Limb (tissue), 2 donors: ENCODE results near the gene MYO9A.
"Not testable (repeated sequence)": the region's sequence is repeated elsewhere in the genome, so short reads cannot be mapped to it uniquely, and the experiment has no call there.

Source experiments
- DNase-seq, 2 donors: peaks; one replicate each; pipeline ENCODE4 v3.0.0-alpha.2; 2016; ENCODE audit errors: extremely low spot score in 2 of 2

Gene MYO9A

DNA sequence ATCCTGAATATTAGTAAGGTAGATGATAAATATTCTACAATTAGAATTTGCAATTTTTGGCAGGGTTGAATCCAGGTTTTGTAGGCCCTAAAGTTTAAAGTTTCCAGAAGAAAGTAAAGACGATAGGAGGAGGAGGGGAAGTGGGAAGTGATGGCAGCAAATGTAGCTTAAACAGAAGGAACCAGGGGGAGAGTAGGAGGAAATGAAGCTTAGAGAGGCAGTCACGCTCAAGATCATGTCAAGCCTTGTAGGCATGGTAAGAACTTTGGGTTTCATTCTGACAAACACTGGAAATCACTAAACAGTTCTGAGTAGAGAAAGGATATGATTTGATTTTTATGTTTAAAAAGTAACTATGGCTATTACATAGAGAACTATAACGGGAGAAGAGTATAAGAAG is 243.7 kb downstream of the MYO9A start:
- DNase-seq: no peak

DNA sequence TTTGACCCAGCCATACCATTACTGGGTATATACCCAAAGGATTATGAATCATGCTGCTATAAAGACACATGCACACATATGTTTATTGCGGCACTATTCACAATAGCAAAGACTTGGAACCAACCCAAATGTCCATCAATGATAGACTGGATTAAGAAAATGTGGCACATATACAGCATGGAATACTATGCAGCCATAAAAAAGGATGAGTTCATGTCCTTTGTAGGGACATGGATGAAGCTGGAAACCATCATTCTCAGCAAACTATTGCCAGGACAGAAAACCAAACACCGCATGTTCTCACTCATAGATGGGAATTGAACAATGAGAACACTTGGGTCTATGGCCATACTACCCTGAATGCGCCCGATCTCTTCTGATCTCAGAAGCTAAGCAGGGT is 259.7 kb downstream of the MYO9A start:
- DNase-seq: not testable (repeated sequence)

DNA sequence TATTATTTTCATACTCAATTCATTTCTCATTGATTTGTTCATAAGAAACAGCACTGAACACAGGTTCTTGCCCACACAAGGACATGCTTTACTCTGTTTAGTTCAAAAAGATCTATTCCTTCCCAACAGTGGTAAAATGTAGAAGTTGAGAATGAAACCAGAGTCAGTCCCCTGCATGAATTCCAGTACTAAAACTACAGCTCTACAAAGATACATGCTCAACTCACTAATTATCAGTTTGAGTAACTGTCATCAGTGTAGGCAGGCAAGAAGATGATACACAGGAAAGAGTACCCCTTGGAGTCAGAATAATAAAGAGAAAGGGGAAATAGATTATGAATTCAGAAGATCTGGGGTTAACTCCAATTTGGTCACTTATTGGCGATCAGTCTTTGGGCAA is 264.4 kb downstream of the MYO9A start:
- no peak for DNase-seq

DNA sequence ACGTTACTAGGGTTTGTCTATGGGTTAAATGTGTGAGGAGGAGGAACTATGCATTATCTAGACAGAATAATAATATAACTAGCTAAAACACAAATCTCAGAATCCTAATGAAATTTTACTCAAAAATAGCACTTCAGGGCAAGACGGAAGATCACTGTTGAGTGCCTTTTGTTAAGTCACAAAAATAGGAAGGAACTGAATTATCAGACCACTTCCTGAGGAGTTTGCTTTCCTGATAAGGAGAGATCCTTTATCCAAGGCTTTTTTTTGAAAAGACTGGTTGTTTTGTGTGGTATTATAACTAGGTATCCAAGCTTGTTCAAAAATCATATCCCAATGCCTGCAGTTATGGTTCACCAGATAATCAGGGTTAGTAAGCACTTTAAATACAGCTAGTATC is 273.0 kb downstream of the MYO9A start:
- DNase-seq: no peak

DNA sequence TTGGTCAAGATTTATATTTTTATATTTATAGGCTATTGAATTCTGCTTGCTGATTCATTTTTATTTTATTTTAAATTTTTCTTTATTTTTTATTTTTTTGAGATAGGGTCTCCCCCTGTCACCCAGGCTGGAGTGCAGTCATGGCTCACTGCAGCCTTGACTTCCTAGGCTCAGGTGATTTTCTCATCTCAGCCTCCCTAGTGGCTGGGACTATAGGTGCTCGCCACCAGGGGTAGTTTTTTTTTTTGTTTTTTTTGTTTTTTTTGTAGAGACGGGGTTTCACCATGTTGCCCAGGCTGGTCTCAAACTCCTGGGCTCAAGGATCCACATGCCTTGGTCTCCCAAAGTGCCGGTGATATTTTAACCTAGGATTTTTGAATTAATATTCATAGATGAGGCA is 276.4 kb downstream of the MYO9A start:
- no peak for DNase-seq

DNA sequence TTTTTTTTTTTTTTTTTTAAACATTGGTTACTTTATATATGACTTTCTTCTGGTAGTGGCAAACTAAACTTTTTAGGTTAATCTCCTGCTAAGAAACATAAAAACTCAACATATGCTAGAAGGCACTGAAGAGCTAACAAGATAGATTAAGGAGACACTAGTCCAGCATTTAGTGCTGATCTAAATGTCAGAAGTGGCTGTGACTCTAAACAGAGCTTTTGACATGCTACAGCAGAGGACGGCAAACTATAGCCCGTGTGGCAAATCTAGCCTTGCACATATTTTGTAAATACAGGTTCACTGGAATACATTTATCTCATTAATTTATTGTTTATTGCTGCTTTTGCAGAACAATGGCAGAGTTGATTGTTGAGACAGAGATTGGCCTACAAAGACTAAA is 287.0 kb downstream of the MYO9A start:
- DNase-seq: no peak

DNA sequence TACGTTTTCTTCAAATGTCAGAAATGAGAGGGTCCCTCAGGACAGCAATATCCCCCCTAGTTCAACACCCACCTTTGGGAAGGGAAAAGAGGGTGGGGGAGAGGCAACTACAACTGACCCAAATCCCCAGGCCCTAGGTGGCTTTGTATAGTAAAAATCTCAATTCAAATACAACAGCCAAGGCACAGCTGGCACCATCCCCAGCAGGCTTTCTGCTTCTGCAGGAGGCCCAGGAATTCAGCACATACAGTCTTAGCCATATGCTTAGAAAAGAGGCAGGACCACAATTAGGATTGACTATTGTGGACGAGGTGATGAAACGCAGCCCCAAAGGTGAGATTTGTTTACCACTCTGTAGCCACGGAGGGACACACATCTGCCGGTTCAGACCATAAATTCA is 291.8 kb downstream of the MYO9A start:
- DNase-seq: no peak

DNA sequence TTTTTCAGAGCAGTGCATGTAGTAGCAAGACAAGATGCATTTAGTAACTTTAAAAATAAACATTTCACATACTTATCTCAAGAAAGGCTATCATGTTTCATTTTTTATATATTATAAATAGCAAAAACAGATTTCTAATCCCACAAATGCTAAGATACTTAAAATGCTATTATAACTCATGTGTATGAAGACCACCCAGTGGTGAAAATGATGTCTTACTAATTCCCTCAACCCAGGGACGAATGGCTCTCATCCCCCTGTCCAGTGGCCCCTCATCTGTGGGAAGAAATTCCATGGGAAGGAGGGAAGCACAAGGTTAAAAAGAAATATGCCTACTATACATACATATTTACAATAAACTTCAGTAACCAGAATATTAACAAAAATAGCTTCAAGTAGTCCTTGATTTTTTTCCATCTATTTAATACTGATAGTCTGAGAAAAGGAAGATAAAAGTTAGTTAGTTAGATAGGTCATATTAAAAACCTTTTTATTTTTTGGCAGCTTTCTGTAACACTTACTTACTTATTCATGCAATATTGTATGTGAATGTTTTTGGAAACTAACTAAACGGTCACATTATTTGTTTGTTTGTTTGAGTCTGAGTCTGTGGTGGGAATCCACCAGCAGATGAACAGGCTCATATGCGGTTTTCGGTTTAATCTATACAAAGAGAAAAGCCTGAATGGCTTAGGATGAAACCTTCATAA is 292.8 kb downstream of the MYO9A start:
- no peak for DNase-seq

DNA sequence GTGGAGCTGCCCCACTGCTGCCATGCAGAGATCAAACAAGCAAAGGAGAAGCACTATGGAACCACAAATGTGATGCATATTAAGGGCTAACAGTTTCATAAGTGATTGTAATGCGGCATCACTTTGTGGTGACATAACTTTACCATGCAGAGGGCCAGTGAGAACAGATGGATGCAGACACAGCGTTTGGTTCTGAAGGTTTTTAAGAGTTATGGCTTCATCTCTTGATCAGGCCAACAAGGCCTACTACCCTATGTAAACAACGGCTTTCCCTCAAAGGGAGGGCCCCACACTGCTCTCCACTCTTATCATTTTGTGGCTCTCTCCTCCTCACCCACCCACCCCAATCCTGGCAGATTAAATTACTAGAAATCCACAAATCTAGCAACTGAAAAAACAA is 294.1 kb downstream of the MYO9A start:
- DNase-seq: no peak

- DNase-seq: no peak
These were observed 294.9 kb downstream of the MYO9A start for GRCh38 chr15:71822890-71823630.

GRCh38 chr15:71821547-71822129 is 296.3 kb downstream of the MYO9A start:
- DNase-seq: no peak

DNA sequence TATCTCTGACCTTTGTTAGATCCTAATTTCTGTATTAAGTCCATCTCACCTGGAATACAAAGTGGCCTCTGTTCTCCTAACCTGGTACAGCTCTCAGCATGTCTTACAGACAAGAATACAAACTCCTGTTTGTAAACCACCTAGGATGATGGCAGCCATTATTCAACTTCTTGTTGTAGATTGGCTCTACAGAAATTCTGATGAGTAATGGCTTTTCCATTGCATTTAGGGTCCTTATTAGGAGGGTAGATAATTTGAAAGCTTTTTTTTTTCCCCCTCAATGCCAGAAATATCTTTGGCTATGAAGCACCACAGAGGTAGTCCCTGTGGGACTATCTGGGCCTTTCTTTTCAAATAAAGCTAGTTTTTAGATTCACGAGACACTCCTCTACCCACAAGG is 297.8 kb downstream of the MYO9A start:
- no peak for DNase-seq

DNA sequence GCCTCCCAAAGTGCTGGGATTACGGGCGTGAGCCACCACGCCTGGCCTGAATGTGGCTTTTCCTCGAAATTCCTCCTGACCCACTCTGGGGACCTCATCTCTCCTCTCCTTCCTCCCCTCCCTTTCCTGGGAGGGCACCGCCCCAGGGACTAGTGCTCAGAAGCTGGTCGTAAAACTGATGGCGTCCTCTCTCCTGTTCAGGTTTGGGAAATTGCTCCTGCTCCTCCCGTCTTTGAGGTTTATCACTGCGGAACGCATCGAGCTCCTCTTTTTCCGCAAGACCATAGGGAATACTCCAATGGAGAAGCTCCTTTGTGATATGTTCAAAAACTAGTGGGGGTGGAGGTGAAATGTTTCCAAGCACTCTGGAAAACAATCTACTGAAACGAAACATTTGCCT is 300.6 kb downstream of the MYO9A start:
- DNase-seq: no peak

GRCh38 chr15:71815301-71815700 is 302.6 kb downstream of the MYO9A start:
- no peak for DNase-seq

- no peak for DNase-seq
These were observed 304.1 kb downstream of the MYO9A start for GRCh38 chr15:71813723-71814470.

DNA sequence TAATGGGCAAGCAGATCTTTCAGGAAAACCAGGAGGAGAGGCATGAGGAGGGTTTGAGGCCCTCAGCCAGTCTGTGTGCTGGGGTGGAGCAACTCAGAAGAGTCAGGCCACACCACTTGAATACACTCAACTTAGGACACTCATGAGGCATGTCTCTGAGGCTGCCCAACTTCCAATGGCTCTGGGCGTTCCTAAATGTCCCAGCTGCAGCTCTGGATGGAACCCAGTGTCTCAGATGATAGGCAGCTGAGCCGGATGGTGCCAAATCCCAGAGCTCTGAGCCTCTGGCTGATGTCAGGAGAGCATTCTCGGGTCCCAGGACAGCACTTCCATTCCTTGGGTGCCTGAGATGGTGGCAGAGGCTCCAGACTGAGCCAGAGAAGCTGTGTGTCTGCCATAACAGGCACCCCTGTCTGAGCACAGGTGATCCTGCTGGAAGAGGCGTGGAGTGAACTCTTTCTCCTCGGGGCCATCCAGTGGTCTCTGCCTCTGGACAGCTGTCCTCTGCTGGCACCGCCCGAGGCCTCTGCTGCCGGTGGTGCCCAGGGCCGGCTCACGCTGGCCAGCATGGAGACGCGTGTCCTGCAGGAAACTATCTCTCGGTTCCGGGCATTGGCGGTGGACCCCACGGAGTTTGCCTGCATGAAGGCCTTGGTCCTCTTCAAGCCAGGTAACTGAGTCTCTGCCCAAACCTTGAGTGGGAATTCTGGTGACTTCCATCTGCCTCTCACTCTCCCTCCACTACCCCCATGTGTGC is 304.8 kb downstream of the MYO9A start:
- DNase-seq: no peak

DNA sequence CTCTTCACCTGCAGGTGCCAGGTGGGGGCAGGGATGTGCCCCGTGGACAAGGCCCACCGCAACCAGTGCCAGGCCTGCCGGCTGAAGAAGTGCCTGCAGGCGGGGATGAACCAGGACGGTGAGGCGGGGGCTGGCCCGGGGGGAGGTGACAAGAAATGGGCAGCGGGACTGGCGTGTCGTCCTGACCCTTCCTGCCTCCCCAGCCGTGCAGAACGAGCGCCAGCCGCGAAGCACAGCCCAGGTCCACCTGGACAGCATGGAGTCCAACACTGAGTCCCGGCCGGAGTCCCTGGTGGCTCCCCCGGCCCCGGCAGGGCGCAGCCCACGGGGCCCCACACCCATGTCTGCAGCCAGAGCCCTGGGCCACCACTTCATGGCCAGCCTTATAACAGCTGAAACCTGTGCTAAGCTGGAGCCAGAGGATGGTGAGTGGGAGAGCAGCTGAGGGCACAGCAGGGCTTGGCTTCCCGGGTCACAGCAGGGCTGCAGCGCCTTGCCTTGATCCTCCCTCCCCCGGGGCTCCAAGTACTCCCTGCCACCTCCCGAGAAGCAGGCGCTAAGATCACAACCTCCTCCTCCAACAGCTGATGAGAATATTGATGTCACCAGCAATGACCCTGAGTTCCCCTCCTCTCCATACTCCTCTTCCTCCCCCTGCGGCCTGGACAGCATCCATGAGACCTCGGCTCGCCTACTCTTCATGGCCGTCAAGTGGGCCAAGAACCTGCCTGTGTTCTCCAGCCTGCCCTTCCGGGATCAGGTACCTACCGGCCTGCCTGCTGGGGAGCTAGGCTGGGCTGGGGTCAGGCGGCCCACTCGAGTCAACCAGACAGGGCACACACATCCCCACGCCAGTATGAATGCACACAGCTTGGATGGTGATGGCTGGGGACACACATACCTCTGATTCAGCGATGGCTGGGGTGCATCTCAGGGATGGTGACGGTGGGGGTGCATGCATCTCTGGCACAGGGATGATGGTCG is 305.9 kb downstream of the MYO9A start:
- DNase-seq: peak in 1 of 2 donors; percentile 28

DNA sequence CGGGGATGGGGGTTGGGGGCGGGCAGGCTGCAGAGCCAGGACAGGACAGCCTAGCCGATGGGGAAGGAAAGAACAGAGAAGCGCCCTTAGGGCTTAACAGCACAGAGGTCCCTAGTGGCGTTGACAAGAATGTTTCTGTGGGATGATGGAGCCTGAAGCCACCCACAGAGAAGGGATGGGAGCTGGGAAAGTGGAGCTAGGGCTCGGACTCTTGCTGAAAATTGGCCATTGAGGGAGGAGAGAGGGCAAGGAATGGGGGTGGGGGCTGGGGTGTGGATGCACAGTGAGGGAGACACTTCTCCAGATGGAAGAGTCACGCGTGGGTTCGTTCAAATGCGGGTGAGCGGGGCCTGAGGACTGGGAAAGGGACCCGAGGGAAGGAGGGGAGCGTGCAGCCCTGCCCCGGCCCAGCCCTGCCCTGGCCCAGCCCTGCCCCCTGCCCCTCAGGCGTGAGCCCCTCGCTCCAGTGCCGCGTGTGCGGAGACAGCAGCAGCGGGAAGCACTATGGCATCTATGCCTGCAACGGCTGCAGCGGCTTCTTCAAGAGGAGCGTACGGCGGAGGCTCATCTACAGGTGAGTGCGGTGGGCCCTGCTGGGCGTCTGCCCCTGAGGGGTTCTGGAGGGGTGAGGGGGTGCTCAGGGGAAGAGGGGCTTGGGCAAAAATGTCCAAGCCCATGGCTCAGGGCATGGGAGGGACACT is 306.8 kb downstream of the MYO9A start:
- no peak for DNase-seq

- no peak for DNase-seq
These were observed 307.5 kb downstream of the MYO9A start, which contains the start of gene NR2E3 for GRCh38 chr15:71810256-71811035. TSS of gene NR2E3 (plus strand) at chr15:71810554. CDS start at chr15:71810744, 190 bp downstream.
